Mucosa of rectum (tissue), 2 donors: ENCODE results near the gene MRPL14.

Source experiments
- H3K27ac ChIP-seq, 2 donors: one replicate each; pipeline ENCODE4 v1.7.0; 2013; ENCODE audit warnings: inconsistent platforms in 2 of 2, low read depth in 2 of 2, low read length in 2 of 2
- H3K27me3 ChIP-seq, 2 donors: one replicate each; pipeline ENCODE4 v1.7.0; 2013; ENCODE audit warnings: low read length in 2 of 2; ENCODE audit not compliant: control insufficient read depth in 2 of 2, insufficient read depth in 2 of 2
- H3K36me3 ChIP-seq, 2 donors: one replicate each; pipeline ENCODE4 v1.7.0; 2013; ENCODE audit warnings: low read length in 2 of 2; ENCODE audit not compliant: control insufficient read depth in 2 of 2, insufficient read depth in 2 of 2
- H3K4me1 ChIP-seq, 2 donors: one replicate each; pipeline ENCODE4 v1.7.0; 2013; ENCODE audit warnings: low read length in 2 of 2, mild to moderate bottlenecking in 1 of 2; ENCODE audit not compliant: control insufficient read depth in 2 of 2, insufficient read depth in 2 of 2
- H3K4me3 ChIP-seq, 2 donors: one replicate each; pipeline ENCODE4 v1.7.0; 2013; ENCODE audit warnings: low read length in 2 of 2
- H3K9ac ChIP-seq, 2 donors: one replicate each; pipeline ENCODE4 v1.7.0; 2013; ENCODE audit warnings: low read length in 2 of 2, low read depth in 1 of 2, mild to moderate bottlenecking in 1 of 2
- H3K9me3 ChIP-seq, 2 donors: one replicate each; pipeline ENCODE4 v1.7.0; 2013; ENCODE audit warnings: low read length in 2 of 2; ENCODE audit not compliant: control insufficient read depth in 2 of 2
- donor health status: healthy.
- donor health status: Normal muscosa, but diverticular disease.

Gene MRPL14

GRCh38 chr6:44127186-44128019 is at the start of gene MRPL14, which contains the start of gene TMEM63B:
Gene MRPL14, minus strand, starts transcription at chr6:44127452. Its CDS starts 10,841 bp downstream, at chr6:44116611.
Gene TMEM63B, plus strand, starts transcription at chr6:44127554. Its CDS starts 7,031 bp downstream, at chr6:44134585.
- Histone ChIP-seq H3K36me3 (no peaks in the 10 kb centered on the region), H3K9me3 (no peaks in the 10 kb centered on the region), H3K4me3 (peak within 1 kb of the TSS; percentile 78 to 89), H3K4me1 (peaks cover 40 to 57% of the 10 kb centered on the region in 2 donors), H3K27ac (peak within 1 kb of the TSS; percentile 83 to 86), H3K9ac (peak within 1 kb of the TSS; percentile 56 to 88), H3K27me3 (no peaks in the 10 kb centered on the region)

DNA sequence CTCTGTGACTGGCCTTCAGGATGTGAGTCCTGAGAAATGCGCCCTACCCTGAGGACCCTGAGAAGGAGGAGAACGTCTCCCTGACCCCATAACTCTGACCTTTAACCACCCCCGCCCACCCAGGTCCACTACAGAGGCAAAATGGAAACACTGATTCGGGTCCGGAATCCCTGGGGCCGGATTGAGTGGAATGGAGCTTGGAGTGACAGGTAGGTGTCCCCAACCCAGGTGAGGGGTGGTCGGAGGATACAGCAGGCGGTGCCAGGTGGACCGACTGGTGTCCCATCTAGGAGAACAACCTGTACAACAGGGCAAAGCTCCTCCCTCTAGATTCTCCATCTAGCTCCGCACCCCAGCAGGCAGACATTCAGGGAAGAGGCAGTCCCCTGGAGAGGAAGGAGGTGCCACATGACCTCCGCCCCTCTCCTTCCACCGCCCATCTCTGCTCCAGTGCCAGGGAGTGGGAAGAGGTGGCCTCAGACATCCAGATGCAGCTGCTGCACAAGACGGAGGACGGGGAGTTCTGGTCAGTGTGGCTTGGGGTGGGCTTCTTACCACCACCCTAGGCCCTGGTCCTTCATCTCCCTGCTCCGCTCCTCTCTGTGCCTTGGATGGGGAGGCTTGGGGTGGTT is 49.0 kb upstream of the MRPL14 start:
- Histone ChIP-seq H3K36me3 (no peaks in the 10 kb centered on the region), H3K9me3 (no peaks in the 10 kb centered on the region), H3K4me1 (peaks cover 5 to 10% of the 10 kb centered on the region in 2 donors), H3K4me3 (no peak overlapping the region), H3K27ac (no peak overlapping the region), H3K27me3 (peaks cover 0 to 3% of the 10 kb centered on the region in 2 donors), H3K9ac (no peak overlapping the region)

GRCh38 chr6:44172731-44173500 is 45.7 kb upstream of the MRPL14 start:
- Histone ChIP-seq H3K4me3 (no peak overlapping the region), H3K9me3 (no peaks in the 10 kb centered on the region), H3K27me3 (peaks cover 0 to 3% of the 10 kb centered on the region in 2 donors), H3K36me3 (no peaks in the 10 kb centered on the region), H3K4me1 (peaks cover 13 to 21% of the 10 kb centered on the region in 2 donors), H3K9ac (no peak overlapping the region), H3K27ac (no peak overlapping the region)

DNA sequence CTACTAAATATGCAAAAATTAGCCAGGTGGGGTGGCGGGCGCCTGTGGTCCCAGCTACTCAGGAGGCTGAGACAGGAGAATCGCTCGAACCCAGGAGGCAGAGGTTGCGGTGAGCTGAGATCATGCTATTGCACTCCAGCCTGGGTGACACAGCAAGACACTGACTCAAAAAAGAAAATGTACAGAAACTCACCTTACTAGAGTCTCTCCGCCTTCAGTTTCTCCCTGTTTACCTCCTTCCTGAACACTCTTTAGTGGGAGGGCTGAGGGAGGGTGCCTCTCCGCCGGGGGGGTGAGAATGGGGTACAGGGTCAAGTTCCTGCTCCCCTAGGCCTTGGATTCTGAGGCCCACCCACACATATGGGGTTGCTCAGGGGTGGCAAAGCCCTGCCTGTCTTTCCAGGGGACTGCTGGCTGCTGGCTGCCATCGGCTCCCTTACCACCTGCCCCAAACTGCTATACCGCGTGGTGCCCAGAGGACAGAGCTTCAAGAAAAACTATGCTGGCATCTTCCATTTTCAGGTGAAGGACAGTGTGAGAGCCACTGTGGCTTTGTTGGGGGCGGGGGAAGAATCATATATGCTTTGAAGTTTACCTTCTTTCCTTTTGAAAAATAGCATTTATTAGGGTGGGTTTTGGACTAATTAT is 44.8 kb upstream of the MRPL14 start:
- Histone ChIP-seq H3K4me1 (peaks cover 10 to 18% of the 10 kb centered on the region in 2 donors), H3K9ac (no peak overlapping the region), H3K27me3 (peaks cover 0 to 3% of the 10 kb centered on the region in 2 donors), H3K36me3 (no peaks in the 10 kb centered on the region), H3K9me3 (no peaks in the 10 kb centered on the region), H3K27ac (no peak overlapping the region), H3K4me3 (no peak overlapping the region)

DNA sequence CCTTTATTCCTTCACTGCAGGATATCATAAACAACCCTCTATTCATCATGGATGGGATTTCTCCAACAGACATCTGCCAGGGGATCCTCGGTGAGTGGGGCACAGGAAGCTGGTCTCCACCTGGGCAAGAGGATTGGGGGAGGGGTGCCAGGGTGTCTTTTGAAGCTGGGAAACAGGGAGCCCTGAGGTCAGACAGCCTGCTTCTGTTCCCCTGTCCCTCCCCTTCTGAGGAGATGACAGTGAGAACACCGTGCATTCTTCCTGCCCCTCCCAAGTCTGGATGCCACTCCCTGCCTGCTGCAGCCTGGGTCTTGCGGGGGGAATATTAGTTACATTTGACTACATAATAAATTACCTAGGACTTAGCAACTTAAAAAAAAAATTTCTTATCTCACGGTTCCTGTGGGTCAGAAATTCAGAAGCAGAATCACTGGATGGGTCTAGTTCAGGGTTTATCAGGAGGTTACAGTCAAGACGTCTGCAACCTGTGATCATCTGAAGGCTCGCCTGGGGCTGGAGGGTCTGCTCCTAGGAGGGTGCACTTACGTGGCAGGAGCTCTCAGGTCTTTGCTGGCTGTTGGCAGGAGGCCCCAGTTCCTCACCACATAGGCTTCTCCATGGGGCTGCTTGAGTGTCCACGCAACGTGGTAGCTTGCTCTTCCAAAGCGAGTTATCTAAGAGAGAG is 42.8 kb upstream of the MRPL14 start:
- Histone ChIP-seq H3K36me3 (no peaks in the 10 kb centered on the region), H3K4me3 (no peak overlapping the region), H3K27me3 (peaks cover 0 to 4% of the 10 kb centered on the region in 2 donors), H3K4me1 (peaks cover 8 to 15% of the 10 kb centered on the region in 2 donors), H3K27ac (no peak overlapping the region), H3K9me3 (no peaks in the 10 kb centered on the region), H3K9ac (peak overlapping the region in 1 of 2 donors; percentile 16)

- H3K9me3 ChIP-seq: no peaks in the 10 kb centered on the region
- H3K9ac ChIP-seq: peak overlapping the region in 1 of 2 donors; percentile 16
- H3K36me3 ChIP-seq: no peaks in the 10 kb centered on the region
- no peak overlapping the region for H3K27ac ChIP-seq
- peaks cover 8 to 15% of the 10 kb centered on the region in 2 donors for H3K4me1 ChIP-seq
- peaks cover 0 to 4% of the 10 kb centered on the region in 2 donors for H3K27me3 ChIP-seq
- no peak overlapping the region for H3K4me3 ChIP-seq
Measured at GRCh38 chr6:44169154-44169553, 41.9 kb upstream of the MRPL14 start.

DNA sequence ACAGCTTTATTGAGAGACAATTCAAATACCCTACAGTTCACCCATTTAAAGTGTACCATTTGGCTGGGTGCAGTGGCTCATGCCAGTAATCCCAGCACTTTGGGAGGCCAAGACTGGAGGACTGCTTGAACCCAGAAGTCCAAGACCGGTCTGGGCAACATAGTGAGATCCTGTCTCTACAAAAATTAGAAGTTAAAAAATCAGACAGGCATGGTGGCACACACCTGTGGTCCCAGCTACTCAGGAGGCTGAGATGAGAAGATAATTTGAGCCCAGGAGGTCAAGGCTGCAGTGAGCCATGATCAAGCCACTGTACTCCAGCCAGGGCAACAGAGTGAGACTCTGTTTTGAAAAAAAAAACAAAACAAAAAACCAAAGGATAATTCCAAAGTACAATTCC is 40.3 kb upstream of the MRPL14 start:
- Histone ChIP-seq H3K4me1 (peaks cover 8 to 11% of the 10 kb centered on the region in 2 donors), H3K9ac (no peak overlapping the region), H3K36me3 (no peaks in the 10 kb centered on the region), H3K9me3 (no peaks in the 10 kb centered on the region), H3K27ac (no peak overlapping the region), H3K27me3 (peaks cover 0 to 4% of the 10 kb centered on the region in 2 donors), H3K4me3 (no peak overlapping the region)

GRCh38 chr6:44166591-44167184 is 39.4 kb upstream of the MRPL14 start:
- Histone ChIP-seq H3K9ac (no peak overlapping the region), H3K27me3 (peaks cover 0 to 4% of the 10 kb centered on the region in 2 donors), H3K4me1 (peaks cover 8 to 11% of the 10 kb centered on the region in 2 donors), H3K9me3 (no peaks in the 10 kb centered on the region), H3K4me3 (no peak overlapping the region), H3K36me3 (no peaks in the 10 kb centered on the region), H3K27ac (no peak overlapping the region)

DNA sequence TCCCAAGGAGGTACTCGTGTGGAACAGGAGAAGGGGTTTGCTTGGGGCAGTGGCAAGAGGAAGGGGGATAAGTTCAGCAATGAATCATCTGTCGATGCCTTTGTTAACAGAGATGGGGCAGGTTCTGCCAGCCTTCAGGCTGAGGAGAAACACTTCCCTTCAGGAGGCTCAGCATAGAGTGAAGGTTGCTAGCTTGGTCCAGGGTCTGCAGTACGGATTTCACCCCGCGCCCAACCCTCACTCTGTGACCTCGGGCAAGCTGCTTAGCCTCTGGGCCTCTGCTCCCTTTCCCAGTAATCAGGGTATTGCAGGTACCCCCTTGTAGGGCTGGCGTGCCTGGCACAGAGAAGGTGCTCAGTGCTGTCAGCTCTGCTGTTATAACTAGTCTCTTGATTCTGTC is 38.9 kb upstream of the MRPL14 start:
- H3K4me3 ChIP-seq: no peak overlapping the region

More for the DNA sequence above, 38.9 kb upstream of the MRPL14 start:
- peaks cover 8 to 11% of the 10 kb centered on the region in 2 donors for H3K4me1 ChIP-seq
- no peaks in the 10 kb centered on the region for H3K9me3 ChIP-seq
- no peak overlapping the region for H3K27ac ChIP-seq
- H3K27me3 ChIP-seq: peaks cover 0 to 4% of the 10 kb centered on the region in 2 donors
- H3K36me3 ChIP-seq: no peaks in the 10 kb centered on the region
- H3K9ac ChIP-seq: no peak overlapping the region
